T47D (cell line): ENCODE results near the gene TMEM245.
"Not testable (repeated sequence)": the region's sequence is repeated elsewhere in the genome, so short reads cannot be mapped to it uniquely, and the experiment has no call there.

Experiments used
- DNase-seq, 2 experiments: peaks; one replicate each; pipeline versions ENCODE4 v3.0.0 to v3.0.0-alpha.2; 2011 to 2012; ENCODE audit warnings: low read depth in 1 of 2, low spot score in 1 of 2
- JUND ChIP-seq: IDR thresholded peaks from 2 replicates; pipeline ENCODE4 v1.6.1; 2012; ENCODE audit warnings: low read depth
- in situ Hi-C: cut with HindIII; loops from 2 replicates; pipeline ENCODE4 v1.10.0; 2016; ENCODE audit warnings: low sequenced_read_pairs, low pct_unique_long_range_greater_than_20kb

Gene TMEM245

DNA sequence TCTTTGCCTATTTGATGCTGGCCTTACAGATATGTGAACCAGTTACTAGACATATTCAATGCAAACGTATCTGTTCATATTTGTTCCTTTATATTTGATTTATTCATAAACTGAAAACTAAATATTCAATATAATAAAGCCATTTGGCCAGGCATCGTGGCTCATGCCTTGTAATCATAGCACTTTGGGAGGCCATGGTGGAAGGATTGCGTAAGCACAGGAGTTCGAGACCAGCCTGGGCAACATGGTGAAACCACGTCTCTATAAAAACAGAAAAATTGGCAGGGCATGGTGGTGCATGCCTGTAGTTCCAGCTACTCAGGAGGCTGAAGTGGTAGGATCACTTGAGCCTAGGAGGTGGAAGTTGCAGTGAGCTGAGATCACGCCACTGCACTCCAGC is 57.2 kb downstream of the TMEM245 start:
- no peak for DNase-seq
- in situ Hi-C loops: no loop called here
- no peak for TF ChIP-seq JUND

DNA sequence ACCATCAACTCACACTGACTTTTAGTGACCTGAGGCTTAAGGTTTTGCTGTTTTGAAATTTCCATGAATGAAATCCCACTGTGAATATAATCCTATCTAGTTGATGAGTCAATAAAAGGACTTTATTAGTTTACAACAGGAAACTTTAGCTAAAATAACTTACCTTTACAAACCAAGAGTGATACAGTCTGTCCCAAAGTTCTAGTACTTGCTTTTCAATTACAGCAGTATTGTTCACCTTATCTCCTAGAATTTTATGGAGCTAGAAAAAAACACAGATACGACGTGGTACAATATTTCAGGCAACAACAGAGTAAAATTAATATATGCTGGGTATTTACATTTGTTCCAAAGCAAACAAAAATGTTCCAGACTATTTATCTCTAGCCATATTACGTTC is 59.6 kb downstream of the TMEM245 start:
- no peak for TF ChIP-seq JUND
- no peak for DNase-seq
- in situ Hi-C loops: no loop called here

DNA sequence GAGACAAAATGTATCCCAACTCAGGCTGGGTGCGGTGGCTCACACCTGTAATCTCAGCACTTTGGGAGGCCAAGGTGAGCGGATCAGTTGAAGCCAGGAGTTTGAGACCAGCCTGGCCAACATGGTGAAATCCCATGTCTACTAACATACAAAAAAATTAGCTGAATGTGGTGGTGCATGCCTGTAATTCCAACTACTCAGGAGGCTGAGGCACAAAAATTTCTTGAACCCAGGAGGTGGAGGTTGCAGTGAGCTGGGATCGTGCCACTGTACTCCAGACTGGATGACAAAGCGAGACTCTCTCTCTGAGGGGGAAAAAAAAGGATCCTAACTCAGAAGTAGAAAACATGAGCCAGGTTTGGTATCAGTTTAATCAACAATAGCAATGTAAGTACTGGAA is 66.6 kb downstream of the TMEM245 start:
- in situ Hi-C loops, DNase-seq: not testable (repeated sequence)

DNA sequence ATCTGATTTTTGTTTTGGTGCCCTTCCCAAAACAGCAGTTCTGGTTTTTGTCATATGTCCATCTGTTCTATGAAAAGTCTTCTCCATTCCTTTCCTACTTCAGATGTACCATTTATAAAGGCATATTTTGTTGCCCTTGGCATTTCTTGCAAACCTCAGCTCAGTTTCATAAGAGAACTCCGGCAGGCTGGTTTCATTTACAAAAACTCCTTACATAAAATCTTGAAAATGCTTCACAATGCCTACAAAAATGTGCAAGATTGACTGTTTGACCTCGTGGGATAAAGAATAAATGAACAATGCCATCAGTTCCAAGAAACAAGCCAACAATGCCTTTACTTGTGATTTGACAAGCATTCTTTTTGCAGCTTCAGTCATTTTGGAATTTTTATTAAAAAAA is 67.3 kb downstream of the TMEM245 start:
- DNase-seq: no peak
- in situ Hi-C loops: no loop called here
- TF ChIP-seq JUND: no peak

DNA sequence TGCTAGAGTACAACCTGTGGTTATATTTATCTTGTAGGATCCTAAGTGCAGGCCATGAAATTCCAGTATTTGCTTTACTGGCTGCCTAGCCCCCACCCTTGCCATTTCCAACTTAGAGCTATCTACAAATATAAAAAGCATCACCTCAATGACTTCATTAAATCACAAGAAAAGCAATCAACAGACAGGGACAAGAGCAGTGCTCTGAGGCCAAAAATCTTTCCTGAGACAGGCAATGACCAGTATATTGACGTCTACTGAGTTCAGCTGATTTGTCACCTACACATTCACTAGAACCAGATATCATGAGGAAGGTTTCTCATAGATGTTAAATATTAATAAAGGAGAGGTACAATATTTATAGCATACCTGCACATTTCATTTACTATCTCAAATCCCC is 68.0 kb downstream of the TMEM245 start:
- TF ChIP-seq JUND: no peak
- in situ Hi-C loops: no loop called here

DNA sequence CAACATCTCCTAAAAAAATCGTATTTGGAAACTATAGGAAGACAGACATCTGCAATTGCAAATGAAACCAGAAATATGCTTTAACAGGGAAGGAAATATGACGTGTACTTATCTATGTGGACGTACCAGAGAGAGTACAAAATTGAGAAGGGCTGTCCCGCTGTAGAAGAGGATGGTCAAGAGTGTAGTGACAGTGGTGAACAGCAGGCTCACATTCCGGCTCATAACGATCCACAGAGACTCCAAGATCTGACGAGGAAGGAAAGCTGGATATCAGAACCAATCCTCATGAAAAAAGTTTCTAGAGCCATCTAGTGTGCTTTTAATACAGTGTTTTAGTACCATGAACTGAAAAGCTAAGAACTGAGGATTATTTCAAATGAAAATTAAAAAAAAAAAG is 69.3 kb downstream of the TMEM245 start:
- no peak for TF ChIP-seq JUND
- DNase-seq: no peak
- in situ Hi-C loops: no loop called here

More for the DNA sequence above, 68.0 kb downstream of the TMEM245 start:
- no peak for DNase-seq

DNA sequence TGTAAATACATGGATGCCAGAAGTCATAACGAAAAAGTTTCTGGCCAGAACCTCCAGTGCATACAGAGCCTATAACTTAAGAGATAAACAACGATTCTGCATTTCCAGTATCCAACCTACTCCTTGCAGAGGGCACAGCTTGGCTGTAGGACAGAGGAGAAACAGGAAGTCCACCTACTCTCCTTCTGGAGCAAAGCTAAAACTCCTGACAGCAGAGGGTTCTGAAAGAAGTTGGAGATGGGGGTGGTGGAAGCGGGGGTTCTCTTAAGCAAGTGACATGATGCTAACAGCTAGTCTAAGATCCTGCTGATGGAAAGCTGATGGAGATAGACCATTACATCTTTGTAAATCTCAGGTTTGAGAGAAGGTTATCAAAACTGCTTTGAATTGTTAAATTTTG is 70.9 kb downstream of the TMEM245 start:
- no peak for DNase-seq
- no peak for TF ChIP-seq JUND
- in situ Hi-C loops: no loop called here

DNA sequence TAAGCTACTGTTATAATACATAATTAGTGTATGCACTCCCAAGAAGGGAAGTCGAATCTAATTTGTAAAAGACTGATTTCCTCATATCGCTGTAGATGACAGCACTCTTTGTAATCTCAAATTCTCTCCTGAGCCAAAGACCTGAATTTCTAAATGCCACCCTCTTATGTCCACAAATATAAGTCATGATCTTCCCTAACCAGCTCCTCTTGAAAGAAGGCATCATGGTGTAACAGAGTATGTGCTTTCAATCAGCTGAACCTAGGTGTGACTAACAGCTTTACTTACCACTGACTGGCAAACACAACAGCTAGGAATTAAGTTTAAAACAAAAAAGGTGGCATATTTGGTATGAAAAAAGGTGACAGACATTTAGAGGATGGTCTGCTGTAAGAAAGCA is 72.5 kb downstream of the TMEM245 start:
- in situ Hi-C loops: no loop called here
- DNase-seq: no peak
- no peak for TF ChIP-seq JUND

DNA sequence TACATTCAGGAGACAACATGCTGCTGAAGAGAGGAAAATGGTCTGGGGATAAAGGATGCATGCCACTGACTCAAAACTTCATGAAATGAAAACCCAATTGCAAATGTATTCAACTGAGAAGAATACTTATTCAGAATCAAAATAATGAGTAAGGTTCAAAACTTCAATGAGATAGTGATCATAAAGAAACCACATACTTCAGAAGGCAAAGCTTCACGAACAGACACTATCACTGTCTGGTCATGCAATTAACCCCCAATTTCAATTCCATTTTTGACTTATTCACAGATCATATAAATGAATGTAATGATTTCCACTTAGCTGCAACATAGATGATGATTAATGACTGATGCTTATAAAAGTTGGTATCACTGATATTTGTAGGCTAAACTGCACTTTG is 73.4 kb downstream of the TMEM245 start:
- TF ChIP-seq JUND: no peak
- DNase-seq: no peak
- in situ Hi-C loops: no loop called here

DNA sequence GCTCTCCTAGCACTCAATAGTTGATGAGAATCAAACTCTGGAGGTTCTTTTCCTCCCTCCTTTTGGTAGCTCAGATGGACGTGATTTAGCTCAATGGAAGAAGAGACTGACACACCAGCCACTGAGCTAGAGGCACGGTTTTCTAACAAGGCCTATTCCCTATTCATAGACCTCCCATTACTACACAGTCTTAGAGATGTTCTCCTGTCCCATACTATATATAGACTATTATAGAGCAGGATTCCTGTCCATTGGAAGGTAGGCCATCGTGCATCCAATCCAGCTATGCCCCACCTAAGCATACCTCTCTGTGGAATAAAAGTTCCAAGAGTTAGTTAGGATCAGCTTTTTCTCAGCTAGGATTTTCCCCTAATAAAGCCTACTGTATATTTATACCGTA is 76.2 kb downstream of the TMEM245 start:
- TF ChIP-seq JUND: no peak

DNA sequence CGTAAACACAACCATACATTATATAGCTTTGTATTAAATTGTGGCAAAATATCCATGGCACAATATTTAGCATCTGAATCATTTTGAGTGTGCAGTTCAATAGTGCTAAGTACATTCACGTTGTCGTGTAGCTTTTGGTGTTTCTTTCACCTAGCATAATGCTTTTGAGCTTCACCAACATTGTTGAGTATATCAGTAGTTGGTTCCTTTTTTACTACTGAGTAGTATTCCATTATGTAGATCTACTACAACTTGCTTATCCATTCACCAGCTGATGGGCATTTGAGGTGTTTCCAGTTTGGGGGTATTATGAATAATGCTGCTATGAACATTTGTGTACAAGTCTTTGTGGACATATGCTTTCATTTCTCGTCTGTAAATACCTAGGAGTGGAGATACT is 79.2 kb downstream of the TMEM245 start:
- in situ Hi-C loops: no loop called here
- DNase-seq: no peak
- TF ChIP-seq JUND: no peak

More for the DNA sequence above, 76.2 kb downstream of the TMEM245 start:
- no peak for DNase-seq
- in situ Hi-C loops: no loop called here

DNA sequence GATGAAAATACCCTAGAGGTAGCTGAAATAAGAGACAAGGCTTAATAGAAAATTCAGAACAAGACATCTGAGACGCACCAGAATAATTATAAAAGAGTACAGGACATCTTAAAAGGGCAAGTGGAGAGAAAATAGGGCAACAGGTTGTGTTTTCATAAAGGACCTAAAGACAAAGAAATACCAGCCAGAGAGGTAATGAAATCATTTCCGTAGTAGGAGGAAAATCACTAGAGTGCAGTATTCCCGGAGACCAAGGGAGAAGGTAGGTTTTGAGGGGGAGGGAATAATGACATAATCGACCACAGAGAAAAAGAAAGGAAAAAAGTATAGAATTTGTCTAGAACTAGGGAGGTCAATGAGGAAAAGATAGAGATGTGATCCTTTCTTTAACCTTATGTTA is 80.2 kb downstream of the TMEM245 start:
- no peak for TF ChIP-seq JUND
- DNase-seq: no peak
- in situ Hi-C loops: no loop called here

DNA sequence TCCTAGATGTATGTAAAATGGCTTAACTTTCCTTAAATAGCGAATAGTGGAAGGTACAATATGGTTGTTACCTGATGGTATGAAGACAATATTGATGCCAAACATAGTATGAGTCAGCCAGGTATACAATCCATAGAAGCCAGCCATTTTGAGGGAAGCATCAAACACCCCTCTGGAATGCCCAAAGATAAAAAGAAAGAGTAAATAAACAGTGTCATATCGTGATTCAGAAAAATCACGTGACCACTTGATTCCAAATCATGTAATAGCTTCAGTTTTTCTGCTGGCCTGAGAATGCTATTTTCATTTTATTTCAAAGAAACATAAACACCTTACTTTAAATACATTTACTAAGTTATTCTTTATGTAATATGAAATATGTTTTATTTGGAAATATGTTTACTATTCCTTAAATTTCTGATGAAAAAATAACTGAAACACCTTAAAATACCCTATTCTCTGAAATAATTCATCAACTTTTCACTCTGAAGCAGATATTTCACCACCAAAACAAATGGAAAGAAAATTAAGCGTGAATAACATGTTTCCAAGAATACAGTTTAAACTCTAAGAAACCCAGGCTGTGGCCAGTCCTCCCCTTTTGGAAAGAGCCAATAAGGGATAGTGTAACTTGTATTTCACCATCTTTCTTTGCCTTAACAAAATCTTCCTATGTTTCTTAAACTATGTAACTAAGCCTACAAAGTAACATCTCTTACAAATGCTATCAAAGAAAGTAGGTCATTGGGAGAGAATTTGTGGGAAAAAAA is 81.6 kb downstream of the TMEM245 start:
- in situ Hi-C loops: no loop called here
- TF ChIP-seq JUND: no peak
- no peak for DNase-seq
